ENCODE results near the gene FBXW8.

FBXW8 gene

DNA sequence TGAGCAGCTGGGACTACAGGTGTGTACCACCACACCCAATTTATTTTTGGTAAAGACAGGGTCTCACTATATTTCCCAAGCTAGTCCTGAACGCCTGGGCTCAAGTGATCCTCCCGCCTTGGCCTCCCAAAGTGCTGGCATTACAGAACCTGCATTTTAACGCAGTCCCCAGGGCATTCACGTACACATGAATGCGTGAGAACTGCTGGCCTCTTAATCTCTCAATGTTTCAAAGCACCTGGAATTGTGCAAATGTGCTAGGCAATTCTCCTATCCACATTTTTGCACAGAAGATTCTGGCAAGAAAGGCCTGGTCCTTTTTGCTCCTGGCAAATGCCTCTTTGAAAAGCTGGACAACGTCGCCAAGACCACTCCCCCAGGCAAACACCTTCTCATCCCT, 153.3 kb downstream of the FBXW8 start:
- no peak for TF ChIP-seq CTCF (IDR thresholded peaks at IDR 0.05; ENCODE audit: borderline replicate concordance, control extremely low read depth, extremely low read depth, insufficient read depth, missing control alignments)
- in situ Hi-C loops (cut with MboI; ENCODE audit: low sequenced_read_pairs, unreplicated experiment) = no loop called here
- DNase-seq (ENCODE audit: low spot score) = no peak

DNA sequence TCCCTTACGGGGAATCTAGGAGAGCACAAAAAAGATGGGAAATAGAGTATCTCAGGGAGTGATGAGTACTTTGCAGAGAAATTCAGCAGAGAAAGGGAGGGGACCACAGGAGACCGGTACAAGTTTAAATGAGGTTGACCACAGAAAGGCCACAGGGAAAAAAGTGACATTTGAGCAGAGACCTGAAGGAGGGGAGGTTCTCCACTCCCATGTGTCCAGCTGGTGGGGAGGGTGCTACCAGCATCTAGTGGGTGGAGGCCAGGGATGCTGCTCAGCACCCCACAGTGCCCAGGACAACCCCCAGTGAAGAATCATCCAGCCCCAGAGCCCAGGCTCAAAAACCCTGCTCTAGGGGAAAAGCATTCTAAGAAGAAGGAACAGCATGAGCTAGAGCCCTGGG, 153.8 kb downstream of the FBXW8 start:
- in situ Hi-C loops (cut with MboI; ENCODE audit: low sequenced_read_pairs, unreplicated experiment) = no loop called here
- DNase-seq (ENCODE audit: low spot score) = no peak
- no peak for TF ChIP-seq CTCF (IDR thresholded peaks at IDR 0.05; ENCODE audit: borderline replicate concordance, control extremely low read depth, extremely low read depth, insufficient read depth, missing control alignments)

DNA sequence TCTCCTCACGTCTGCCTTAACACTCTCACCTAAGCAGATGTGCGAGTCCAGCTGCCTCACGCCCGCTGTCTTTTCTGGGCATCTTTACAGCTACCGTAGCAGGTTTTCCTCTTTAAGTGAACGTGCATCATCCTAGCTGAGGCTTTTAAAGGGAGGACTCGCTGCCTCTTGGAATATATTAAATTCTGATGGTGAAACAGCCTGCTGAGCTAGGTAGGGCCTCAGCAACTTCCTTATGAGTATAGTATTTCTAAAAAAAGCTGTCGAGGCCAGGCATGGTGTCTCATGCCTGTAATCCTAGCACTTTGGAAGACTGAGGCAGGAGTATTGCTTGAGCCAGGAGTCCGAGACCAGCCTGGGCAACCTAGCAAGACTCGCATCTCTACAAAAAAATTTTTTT, 156.3 kb downstream of the FBXW8 start:
- DNase-seq (ENCODE audit: low spot score) = no peak
- no peak for TF ChIP-seq CTCF (IDR thresholded peaks at IDR 0.05; ENCODE audit: borderline replicate concordance, control extremely low read depth, extremely low read depth, insufficient read depth, missing control alignments)
- in situ Hi-C loops (cut with MboI; ENCODE audit: low sequenced_read_pairs, unreplicated experiment) = no loop called here

- in situ Hi-C loops (cut with MboI; ENCODE audit: low sequenced_read_pairs, unreplicated experiment) = no loop called here
- no peak for DNase-seq (ENCODE audit: low spot score)
- TF ChIP-seq CTCF (IDR thresholded peaks at IDR 0.05; ENCODE audit: borderline replicate concordance, control extremely low read depth, extremely low read depth, insufficient read depth, missing control alignments) = no peak
These were observed 156.9 kb downstream of the FBXW8 start for GRCh38 chr12:117067638-117068037.

- in situ Hi-C loops (cut with MboI; ENCODE audit: low sequenced_read_pairs, unreplicated experiment) = no loop called here
- no peak for DNase-seq (ENCODE audit: low spot score)
- TF ChIP-seq CTCF (IDR thresholded peaks at IDR 0.05; ENCODE audit: borderline replicate concordance, control extremely low read depth, extremely low read depth, insufficient read depth, missing control alignments) = no peak
These were observed 157.7 kb downstream of the FBXW8 start for GRCh38 chr12:117068492-117068891.

DNA sequence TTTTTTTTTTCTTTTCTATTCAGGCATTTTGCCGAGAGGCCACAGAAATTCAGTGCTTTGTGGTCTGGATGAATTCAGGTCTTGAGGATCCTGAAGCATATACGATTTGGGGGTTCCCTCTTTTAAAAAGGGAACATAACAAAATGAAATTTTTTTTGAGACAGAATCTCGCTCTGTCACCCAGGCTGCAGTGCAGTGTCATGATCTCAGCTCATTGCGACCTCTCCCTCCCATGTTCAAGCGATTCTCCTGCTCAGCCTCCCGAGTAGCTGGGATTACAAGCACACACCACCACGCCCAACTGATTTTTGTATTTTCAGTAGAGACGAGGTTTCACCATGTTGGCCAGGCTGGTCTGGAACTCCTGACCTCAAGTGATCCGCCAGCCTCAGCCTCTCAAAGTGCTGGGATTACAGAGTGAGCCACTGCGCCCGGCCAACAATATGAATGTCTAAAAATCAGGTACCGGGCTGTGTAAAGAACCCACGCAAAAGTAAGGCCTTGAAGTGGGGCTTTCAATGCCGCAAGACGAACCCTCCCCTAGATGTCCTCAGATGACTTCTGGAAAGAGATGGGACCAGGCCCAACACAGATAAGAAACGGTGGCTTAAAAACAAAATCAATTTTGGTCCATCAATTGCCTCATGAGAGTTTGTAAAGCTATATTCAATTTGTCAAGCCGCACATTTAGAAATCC, 158.5 kb downstream of the FBXW8 start:
- no peak for DNase-seq (ENCODE audit: low spot score)
- in situ Hi-C loops (cut with MboI; ENCODE audit: low sequenced_read_pairs, unreplicated experiment) = no loop called here
- no peak for TF ChIP-seq CTCF (IDR thresholded peaks at IDR 0.05; ENCODE audit: borderline replicate concordance, control extremely low read depth, extremely low read depth, insufficient read depth, missing control alignments)

Data from GM13976 (cell line).